GM19324 (cell line): ENCODE results near the gene PAPSS1.
"Not testable (repeated sequence)": the region's sequence is repeated elsewhere in the genome, so short reads cannot be mapped to it uniquely, and the experiment has no call there.

Source experiments
- ATAC-seq: cut with Tn5 transposase; IDR thresholded peaks from one replicate; pipeline ENCODE4 v1.9.1; 2021; ENCODE audit warnings: mild to moderate bottlenecking, moderate library complexity; ENCODE audit not compliant: unreplicated experiment, low FRiP score

PAPSS1 gene

DNA sequence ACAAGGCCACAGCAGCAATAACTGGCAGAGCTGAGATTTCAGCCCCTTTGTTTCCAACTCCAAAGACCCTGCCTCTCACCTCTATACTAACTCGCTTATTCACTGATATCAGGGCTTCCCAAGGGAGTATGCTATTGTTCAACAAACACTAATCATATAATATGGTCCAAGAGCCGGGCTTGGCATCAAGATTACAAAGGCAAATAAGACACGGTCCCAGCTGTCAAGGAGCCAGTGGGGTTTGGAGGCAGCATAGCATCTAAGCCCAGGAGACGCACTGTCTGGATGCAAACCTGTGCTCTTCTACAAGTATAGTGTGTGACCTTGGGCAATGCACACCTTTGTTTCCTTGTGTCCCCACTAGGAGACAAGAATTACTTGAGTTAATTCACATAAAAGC is 28.7 kb downstream of the PAPSS1 start:
- no peak for ATAC-seq

DNA sequence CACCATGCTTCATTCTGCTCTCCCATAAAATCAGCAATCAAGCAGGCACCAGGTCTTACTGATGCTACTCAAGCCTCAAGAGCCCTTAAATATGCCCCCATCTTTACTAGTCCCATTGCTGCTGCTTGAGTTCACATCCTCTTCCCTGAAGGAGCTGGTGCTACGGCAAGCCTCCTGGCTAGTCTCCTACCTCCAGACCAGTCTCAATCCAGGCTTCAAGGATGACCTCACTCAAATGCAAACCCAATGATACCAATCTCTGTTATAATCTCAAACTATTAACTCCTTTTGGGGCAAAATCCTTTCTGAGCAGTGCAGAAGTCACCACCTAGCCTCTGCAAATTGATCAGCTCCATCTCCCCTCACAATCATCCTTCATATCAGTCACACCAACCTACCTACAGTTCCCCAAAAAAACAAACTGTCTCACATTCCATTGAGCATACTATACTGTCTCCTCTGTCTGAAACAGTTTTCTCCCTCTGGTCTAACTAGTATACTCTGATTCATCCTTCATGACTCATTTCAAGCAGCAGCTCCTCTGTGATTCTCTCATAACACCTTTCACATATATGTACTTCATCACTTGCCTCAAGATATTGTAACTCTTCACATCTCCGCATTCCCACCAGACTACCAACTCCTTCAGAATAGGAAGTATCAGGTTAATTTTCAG is 30.0 kb downstream of the PAPSS1 start:
- no peak for ATAC-seq

DNA sequence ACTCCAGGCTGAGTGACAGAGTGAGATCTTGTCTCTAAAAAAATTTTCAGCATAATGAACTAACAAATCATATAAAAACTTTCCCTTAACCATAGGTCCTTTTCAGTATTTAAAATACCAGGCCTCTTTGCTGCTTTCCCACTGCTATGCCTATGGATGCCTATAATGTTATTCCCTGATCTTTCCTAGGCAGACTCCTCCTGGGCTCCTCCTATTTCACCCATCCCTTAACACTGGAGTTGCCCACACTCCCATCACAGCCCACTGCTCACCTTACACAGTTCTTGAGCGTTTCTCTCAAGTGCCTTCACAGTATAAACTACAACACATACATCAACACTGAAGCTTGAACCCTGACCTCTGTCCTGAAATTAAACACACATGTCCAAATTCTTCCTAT is 31.6 kb downstream of the PAPSS1 start:
- no peak for ATAC-seq

DNA sequence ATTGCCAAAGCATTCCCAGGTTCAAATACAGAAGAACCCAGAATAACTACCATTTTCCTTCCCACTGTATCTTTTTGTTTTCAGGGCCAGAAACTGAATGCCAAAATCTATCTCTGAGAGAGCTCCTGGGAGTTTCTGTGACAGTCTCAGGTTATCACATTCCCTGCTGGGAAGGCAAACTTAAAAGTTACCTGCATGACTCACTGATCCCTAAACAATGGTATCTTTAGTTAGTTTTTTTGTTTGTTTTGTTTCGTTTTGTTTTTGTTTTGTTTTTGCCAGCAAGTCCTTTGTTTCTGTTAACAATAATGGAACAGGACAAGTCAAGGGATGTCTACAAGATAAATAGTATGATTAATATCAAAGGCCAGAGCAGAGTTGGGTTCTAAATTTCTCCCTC is 34.3 kb downstream of the PAPSS1 start:
- ATAC-seq = no peak

DNA sequence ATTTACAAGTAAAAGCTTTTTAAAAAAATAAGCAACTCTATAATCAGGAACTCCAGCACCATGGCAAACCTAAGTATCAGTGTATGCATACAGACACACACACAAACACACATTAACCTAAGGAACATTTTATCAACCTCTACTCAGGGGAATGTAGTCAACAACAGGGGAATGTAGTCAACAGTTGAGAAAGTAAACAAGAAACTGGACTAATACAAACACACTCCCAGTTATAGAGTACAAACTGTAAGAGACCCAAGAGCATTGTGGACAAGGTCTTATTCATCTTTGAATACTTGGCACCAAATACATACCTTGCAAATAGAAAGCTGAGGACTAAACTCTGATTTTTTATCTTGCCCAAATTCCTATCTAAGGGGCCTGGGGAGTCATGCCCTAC is 36.2 kb downstream of the PAPSS1 start:
- no peak for ATAC-seq

DNA sequence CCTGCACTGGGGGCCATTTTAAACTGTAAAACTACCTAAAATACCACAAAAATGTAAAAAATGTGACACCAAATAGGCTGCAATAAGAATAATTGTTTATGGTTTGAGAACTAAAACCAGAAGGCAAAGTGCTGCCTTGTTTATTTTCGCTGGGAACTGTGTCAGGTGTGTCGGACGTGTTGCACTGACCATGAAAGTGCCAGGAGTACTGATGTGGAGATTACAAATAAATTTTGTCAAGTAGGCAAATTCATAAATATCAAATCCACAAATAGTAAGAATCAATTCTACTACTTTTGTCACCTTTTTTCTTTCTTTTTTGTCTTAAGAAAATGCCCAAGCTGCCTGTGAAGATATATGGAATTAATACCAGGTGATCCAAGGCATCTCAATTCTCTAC is 37.7 kb downstream of the PAPSS1 start:
- no peak for ATAC-seq

DNA sequence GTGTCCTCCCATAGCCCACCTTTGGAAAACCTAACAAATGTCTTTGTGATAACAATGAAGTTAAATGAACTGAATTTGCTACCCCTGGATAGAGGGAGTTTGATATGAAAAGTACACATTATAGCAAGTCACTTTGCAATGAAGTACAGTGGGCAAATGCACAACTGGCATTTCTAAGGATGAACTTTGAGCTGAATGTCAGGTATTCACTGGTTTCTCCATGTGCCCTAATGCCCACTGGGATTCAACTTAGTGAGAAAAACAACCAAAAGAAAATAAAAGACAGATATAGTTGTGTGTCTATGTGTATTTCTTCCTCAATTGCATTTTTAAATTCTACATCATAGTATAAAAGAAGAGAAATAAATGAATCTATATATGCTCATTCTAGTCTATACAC is 51.0 kb downstream of the PAPSS1 start:
- ATAC-seq = no peak

DNA sequence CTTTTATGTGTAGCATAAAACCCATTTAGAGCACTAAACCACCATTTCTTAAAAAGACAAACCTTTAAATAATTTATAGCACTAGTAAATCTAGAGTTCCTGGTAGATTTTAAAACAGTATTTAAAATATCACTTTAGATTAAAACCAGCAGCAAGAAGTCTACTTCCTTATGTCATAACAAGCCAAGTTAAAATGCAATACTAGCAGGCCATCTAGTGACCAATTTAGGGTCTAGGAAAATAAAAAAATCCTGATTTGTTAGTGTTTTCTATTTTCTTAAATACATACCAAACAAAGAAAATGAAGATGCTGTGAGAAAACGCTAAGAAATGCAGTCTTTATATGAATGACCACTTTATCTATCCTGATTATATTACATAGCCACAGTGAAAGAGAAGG is 53.9 kb downstream of the PAPSS1 start:
- ATAC-seq = no peak

DNA sequence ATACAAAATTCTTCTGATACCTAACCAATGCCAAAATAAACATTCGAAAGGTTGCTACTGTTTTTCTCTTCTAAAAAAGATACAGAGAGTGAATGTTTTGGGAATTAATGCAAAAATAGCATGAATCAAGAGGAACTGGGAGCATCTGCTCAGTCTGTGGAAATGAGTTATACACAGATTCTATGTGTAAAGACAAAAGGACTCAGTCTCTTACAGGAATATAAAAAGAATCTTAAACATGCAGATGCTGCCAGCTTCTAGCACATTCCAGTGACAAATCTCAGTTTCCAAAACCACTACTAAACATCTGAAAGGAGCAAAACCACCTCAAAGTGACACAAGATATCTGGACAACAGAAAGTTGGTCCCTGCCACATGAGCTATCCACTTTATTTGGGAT is 55.0 kb downstream of the PAPSS1 start:
- no peak for ATAC-seq

DNA sequence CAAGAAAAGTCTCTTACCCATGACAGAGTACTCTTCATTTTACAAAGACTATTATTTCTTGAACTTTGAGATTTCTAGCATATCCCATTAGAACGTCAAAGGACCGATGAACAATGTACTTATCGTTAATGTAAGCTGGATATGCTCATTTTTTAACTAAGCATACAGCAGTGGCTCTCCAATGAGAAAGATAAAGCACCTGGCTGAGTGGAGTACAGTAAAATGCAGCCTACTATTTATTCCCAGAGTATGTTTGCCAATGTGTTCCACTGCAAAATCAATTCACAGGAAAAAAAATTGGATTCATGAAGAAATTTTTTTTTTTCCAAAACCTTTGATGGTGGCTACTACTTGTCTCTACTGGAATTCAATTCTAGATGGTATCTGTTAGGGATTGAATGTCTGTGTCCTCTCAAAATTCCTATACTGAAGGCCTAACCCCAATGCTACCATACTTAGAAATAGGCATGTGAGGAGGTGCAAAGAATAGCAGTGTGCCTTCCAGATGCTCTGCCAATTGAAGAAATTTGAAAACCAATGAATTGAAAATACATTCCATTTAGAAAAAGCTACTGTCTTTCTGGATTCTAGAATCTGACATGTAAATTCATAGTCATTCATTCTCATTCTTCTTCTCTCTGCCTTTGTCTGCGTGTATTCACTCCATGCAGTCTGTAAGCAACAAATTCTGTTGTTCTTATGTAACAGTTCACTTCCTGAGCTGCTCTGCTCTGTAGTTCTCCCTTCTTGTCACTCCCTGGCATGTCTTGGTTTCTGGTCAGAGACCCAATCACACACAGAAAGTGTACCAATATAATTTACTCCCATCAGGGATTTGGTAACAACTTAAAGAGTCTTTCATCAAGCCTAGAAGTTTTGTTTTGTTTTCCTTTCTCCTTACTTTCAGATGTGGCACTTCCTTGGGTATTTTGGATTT is 61.4 kb downstream of the PAPSS1 start:
- ATAC-seq = no peak

DNA sequence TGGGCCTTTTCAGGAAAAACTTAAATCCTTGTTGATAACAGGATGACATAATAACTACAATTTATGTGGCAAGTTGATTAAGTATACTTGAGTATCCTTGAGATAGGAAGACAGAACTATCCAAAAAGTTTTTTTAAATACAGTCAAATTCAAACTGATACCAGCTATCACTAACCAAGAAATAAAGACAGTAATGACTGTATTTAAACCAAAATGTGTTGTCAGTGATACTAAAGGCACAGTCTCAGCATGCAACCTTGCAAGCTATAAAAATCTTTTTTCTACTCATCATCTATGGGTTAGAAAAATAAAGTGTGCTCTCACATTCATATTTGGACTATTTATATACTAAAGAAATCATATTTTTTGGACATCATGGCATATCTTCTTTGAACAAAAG is 64.7 kb downstream of the PAPSS1 start:
- no peak for ATAC-seq

DNA sequence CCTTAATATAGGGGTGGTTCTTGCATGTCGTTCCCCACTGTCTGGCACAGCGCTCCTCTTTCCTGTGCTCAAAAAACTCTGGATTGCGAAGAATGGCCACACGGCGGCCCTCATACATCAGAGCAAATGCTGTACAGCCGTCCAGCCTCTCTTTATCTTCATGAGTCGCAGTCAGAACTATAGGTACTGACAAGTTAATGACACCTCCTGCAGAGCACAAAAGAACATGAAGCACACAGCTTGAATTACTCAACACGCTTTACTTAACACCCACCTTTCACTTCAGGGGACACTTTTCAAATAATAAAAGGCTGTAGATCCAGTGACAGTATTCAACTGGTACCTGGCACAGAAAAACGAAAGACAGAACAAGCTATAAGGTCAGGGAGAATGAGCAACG is 65.3 kb downstream of the PAPSS1 start:
- no peak for ATAC-seq

DNA sequence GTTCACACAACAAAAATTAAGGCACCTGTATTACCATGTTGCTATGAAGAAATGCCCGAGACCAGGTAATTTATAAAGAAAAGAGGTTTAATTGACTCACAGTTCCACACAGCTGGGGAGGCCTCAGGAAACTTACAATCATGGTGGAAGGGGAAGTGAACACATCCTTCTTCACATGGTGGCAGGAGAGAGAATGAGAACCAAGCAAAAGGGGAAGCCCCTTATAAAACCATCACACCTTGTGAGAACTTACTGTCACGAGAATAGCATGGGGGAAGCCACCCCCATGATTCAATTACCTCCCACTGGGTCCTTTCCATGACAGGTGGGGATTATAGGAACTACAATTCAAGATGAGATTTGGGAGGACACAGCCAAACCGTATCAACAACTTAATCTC is 68.6 kb downstream of the PAPSS1 start:
- ATAC-seq = not testable (repeated sequence)

DNA sequence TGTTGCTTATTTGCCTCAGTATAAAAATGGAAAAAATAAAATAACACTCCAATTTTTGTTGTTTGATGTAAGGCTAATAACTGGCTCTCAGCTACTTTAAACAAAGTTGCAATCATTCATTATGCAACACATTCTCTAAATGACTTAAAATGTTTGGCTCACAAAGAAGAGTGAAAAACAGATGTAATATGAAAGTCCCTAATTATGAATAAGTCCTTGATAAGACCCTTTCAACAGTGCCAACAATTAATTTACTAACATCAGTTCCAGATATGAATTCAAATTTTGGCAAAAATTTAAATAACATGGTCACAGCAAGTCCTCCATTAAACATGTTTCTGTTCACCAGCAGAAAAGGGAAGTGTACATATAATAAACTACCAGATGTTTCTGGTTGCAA is 69.8 kb downstream of the PAPSS1 start:
- ATAC-seq = no peak

DNA sequence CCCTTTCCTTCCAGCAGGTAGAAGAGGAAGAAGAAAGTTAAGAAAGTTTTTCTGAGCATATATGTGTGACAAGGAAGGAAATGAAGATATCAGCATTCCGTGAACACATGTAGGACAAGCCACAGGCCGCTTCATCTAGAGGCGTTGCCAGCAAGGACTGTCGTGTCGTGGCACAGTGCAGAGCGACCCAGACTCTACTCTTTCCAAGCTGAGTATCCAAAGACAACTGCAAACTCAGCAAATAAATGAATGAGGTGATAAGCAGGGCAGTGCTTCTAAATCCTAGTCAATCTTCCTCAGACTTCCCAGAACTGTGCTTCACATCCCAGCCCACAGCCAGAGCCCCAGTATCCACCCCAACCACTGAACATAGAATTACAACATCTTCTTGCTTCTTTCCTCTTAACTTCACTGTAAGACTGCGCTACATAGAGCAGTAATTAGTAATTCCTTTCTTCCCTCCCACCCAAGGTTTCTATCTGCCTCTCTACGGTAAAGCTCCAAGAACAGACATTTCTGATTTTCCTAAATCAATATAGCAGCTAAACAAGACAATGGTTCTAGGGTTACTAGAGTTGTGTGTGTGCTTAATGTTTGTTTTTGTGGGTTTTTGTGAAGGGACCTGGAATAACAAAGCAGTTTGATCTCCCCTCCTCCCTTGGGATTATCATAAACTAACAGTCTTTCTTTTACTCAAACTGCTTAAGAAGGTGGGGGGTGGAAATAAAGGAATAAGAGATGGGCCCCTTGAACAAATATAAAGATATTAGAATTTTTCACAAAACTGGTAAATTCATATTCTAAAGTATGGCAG is 71.6 kb downstream of the PAPSS1 start:
- ATAC-seq = no peak

DNA sequence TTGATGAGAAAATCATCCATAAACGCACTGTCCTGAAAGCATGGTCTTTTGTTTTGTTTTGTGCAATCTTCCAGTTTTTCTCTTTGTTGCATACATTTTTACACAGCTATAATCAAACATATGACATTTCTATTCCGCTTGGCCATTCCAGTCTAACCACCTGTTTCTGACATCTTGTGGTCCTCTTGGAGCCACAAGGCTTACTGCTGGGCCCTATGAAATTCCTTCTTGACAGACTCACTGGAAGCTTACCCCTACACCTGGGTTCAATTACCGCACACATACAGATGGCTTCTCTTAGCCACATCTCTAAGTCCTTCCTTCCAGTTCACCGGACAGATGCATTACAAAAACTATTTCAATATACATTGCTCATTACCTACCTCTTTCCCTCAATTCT is 72.4 kb downstream of the PAPSS1 start:
- no peak for ATAC-seq

DNA sequence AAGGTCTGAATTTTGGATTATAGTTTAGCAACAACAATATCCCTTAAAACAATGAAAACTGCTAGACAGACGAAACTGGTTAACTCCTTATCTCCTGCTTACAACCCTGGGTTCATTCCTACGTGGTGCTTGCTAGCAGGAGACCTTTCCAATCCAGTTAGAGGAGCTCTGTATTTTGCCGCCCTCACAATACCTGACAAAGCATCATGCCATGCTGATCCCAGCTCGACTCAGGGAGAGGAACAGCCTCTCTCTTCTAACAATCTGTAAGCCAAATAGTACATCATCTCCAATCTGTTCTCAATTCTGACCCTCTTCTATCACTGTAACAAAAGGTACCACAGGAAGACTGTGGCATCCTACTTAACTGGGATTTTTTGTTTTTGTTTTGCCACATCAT is 74.4 kb downstream of the PAPSS1 start:
- ATAC-seq = no peak

DNA sequence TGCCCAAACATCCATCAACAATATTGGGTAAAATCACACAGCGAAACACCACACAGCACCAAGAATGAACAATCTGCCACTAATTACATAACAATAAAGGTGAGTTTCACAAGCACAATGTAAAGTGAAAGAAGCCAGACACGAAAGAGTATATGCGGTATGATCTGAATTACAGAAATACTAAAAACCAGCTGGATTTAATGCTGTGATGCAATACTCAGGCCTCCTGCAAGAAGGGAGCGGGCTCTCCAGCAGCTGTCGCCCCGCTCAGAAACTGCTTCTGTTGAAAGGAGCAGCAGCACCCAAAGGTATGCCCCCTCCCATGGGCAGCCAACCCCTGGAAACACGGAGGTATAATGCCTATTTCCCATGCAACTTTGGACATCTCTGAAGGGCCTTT is 77.0 kb downstream of the PAPSS1 start:
- ATAC-seq = no peak

DNA sequence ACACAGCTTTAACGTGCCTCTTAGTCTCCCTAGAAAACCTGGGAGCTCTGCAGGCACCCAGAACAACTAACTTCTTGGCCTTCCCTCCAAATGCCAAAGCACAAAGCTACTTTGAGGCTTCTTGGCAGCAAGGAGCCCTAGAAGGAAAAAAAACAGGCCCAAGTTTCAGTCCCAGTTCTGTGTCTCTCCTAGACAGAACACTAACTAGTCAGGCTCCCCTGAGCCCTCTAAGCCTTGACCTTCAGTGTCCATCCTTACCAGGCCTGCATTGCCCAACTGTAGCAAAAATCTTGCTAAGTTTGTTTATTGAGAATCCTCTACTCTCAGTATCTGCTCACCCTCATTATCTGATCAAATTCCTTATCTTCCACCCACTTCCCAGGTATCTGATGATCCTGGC is 79.2 kb downstream of the PAPSS1 start:
- ATAC-seq = no peak

DNA sequence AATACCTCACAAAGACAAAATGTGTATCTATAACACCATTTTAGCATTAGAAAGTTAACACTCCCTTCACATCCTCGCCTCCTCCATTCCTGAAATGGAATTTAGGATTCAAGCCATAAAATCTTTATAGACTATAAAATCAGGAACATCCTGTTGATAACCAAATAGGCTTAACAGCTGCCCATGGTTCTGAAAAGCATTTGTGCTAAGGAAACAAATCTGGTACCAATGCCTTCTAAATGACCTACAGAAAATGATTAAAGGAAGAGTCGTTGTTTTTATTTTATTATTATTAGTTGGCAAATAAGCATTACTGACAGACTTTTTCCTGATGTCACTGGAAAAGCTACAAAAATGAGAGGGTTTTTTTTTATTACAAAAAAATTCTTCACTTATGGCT is 79.8 kb downstream of the PAPSS1 start:
- ATAC-seq = no peak

DNA sequence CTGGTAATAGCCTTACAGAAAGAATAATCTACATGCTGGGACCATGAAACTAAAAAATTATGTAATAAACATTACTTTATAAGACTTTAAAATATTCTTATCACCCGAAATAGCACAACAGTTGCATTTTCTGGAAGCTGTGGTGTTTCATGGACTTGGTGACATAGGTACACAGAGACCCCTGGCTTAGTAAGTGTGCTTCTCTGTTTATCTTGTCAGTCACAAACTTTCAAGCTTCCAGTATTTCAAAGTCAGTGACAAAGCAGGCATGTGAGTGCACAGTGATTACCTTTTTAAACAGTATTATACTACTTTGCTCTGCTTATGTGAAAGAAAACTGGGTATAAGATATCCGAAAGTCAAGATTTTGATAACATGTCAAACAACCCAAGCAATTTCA is 84.3 kb downstream of the PAPSS1 start:
- ATAC-seq = no peak
